T-helper 1 cell treated with Interleukin-12 subunit alpha and Interleukin-12 subunit beta and Interleukin-4 antibody, amounts not matched to agents 30 ng/mL and 1 ng/mL, for 36 hours (primary cell): Measurements from ENCODE around the gene CD80. TPM values are rescaled to one million over a fixed set of nuclear protein-coding genes. Genes with fewer than 3 reads are reported as not detected.

Experiments used
- intact Hi-C: fragments of 100-400 bp; cut with micrococcal nuclease; formaldehyde crosslinking; loops from one replicate; pipeline ENCODE4 v1.15.1; 2024
- total RNA-seq: library from RNA; stranded (reverse); gene quantifications from 2 replicates; pipeline ENCODE4 v1.2.3, GENCODE V29; 2022

CD80 gene
- total RNA-seq, 1 donor from 2014 or later = 17.7 TPM

GRCh38 chr3:119500265-119500664 is 59.1 kb downstream of the CD80 start:
- intact Hi-C loops = no loop called here

GRCh38 chr3:119498186-119499011 is 61.0 kb downstream of the CD80 start, which contains the start of gene TIMMDC1:
Gene TIMMDC1, plus strand, starts transcription at chr3:119498547. Its CDS starts 187 bp downstream, at chr3:119498734.
- intact Hi-C loops = loop anchor here (1.0 to 5.0 kb wide), 18 partner anchors 9 to 1244 kb away; partner anchors contain the start of genes ADPRH, ARHGAP31, B4GALT4 and CD80

GRCh38 chr3:119497820-119498185 is 61.6 kb downstream of the CD80 start:
- intact Hi-C loops = loop anchor here (1.0 to 5.0 kb wide), 18 partner anchors 9 to 1244 kb away; partner anchors contain the start of genes ADPRH, ARHGAP31, B4GALT4 and CD80

- intact Hi-C loops = no loop called here
Measured at GRCh38 chr3:119494597-119494996, 64.8 kb downstream of the CD80 start.

- intact Hi-C loops = no loop called here
Measured at GRCh38 chr3:119492810-119493209, 66.6 kb downstream of the CD80 start.

GRCh38 chr3:119492128-119492527 is 67.3 kb downstream of the CD80 start:
- intact Hi-C loops = no loop called here

- intact Hi-C loops = no loop called here
Measured at GRCh38 chr3:119490153-119490552, 69.3 kb downstream of the CD80 start.

- intact Hi-C loops = no loop called here
Measured at GRCh38 chr3:119485563-119485962, 73.9 kb downstream of the CD80 start.

GRCh38 chr3:119483101-119483500 is 76.3 kb downstream of the CD80 start:
- intact Hi-C loops = no loop called here

GRCh38 chr3:119481079-119481478 is 78.3 kb downstream of the CD80 start:
- intact Hi-C loops = no loop called here

Other genes with a start within 250 kb of the CD80 start
- gene TMEM39A, start 96.0 kb downstream of the CD80 start, total RNA-seq = 50.4 and 55.0 TPM in 2 replicates
- gene POGLUT1, start 90.7 kb downstream of the CD80 start, total RNA-seq = 35.5 and 35.7 TPM in 2 replicates
- gene TIMMDC1, start 61.1 kb downstream of the CD80 start, total RNA-seq = 63.3 and 69.3 TPM in 2 replicates
- gene ADPRH, start 19.9 kb upstream of the CD80 start, total RNA-seq = 3.9 and 5.8 TPM in 2 replicates
- 0.12 and 0.41 TPM in 2 replicates for gene PLA1A, start 38.3 kb upstream of the CD80 start, total RNA-seq
- gene POPDC2, start 101.0 kb upstream of the CD80 start, total RNA-seq = 2.0 and 2.3 TPM in 2 replicates
- gene COX17, start 117.8 kb upstream of the CD80 start, total RNA-seq = 48.8 and 55.6 TPM in 2 replicates
- 0.17 and 0.20 TPM in 2 replicates for gene CFAP91, start 143.4 kb upstream of the CD80 start, total RNA-seq
- gene NR1I2, start 222.5 kb upstream of the CD80 start, total RNA-seq = not detected in 2 replicates